K562 (cell line): ENCODE results near the gene SH3TC1. TPM values are rescaled to one million over a fixed set of nuclear protein-coding genes. Genes with fewer than 3 reads are reported as not detected.

ENCODE experiments used
- RFX7 ChIP-seq: fragments of 250-450 bp; sonication (Bioruptor Pico); IDR thresholded peaks from 2 replicates; pipeline ENCODE4 v1.5.1; 2021; ENCODE audit warnings: mild to moderate bottlenecking
- TCF7L2 ChIP-seq: fragments of 150-350 bp; IDR thresholded peaks from 2 replicates; pipeline ENCODE4 v1.6.1; 2016; ENCODE audit warnings: low read depth, mild to moderate bottlenecking, low read length, moderate library complexity
- ZNF347 ChIP-seq: fragments of 450-650 bp; formaldehyde crosslinking; IDR thresholded peaks from 2 replicates; pipeline ENCODE4 v1.4.0; 2020; ENCODE audit warnings: low read depth, mild to moderate bottlenecking, moderate library complexity
- polyA plus RNA-seq, 8 experiments: library from polyadenylated mRNA; depleted of rRNA in 4 of 8; stranded (reverse) in 5 of 8; unstranded in 3 of 8; fragments of >200 nt; fragmentation: Nextera tagmentation in 2 of 8; fragmentation: Illumina TruSeq in 1 of 8; extraction: Ambion mirVana in 2 of 8; extraction: Trizol in 1 of 8; gene quantifications; 2 replicates each; pipeline versions ENCODE4 v1.2.1 to v1.2.3, GENCODE V29; 2011 to 2014; ENCODE audit warnings: inconsistent platforms in 1 of 8, missing spikeins in 1 of 8
- total RNA-seq, 7 experiments: library from RNA; depleted of rRNA in 6 of 7; stranded (reverse); fragments of >200 nt in 6 of 7; fragmentation: Illumina TruSeq in 2 of 7; extraction: Trizol in 2 of 7; gene quantifications; 2 replicates each; pipeline versions ENCODE4 v1.2.1 to v1.2.3, GENCODE V29; 2011 to 2021; ENCODE audit warnings: low replicate concordance in 1 of 7
- TF ChIP-seq, protein P1 (sequence below), 3 experiments: IDR thresholded peaks in 2 of 3; conservative IDR thresholded peaks in 1 of 3; 2 replicates each; pipeline ENCODE4 v1.5.1; 2011 to 2012; ENCODE audit warnings: low read length in 3 of 3, mild to moderate bottlenecking in 3 of 3, control low read depth in 2 of 3, improper control_type of control experiment in 1 of 3, inconsistent platforms in 1 of 3, low read depth in 1 of 3, mixed read lengths in 1 of 3, moderate library complexity in 1 of 3; ENCODE audit not compliant: insufficient read depth in 2 of 3
- TF ChIP-seq, protein P2 (sequence below): fragments of 450-650 bp; formaldehyde crosslinking; IDR thresholded peaks from 2 replicates; pipeline ENCODE4 v1.4.0; 2020; ENCODE audit warnings: mild to moderate bottlenecking, mixed read lengths
- TF ChIP-seq, protein P3 (sequence below): fragments of 450-650 bp; IDR thresholded peaks from 2 replicates; pipeline ENCODE4 v1.6.1; 2016; ENCODE audit warnings: low read depth, mild to moderate bottlenecking, moderate library complexity

Gene SH3TC1
- total and polyA plus RNA-seq, 9 of the 15 experiments (the other 6 are each of a cell fraction or from before 2014, with no cell fraction given): 0.04 to 2.1 (median 0.48) TPM; not detected in 1

DNA sequence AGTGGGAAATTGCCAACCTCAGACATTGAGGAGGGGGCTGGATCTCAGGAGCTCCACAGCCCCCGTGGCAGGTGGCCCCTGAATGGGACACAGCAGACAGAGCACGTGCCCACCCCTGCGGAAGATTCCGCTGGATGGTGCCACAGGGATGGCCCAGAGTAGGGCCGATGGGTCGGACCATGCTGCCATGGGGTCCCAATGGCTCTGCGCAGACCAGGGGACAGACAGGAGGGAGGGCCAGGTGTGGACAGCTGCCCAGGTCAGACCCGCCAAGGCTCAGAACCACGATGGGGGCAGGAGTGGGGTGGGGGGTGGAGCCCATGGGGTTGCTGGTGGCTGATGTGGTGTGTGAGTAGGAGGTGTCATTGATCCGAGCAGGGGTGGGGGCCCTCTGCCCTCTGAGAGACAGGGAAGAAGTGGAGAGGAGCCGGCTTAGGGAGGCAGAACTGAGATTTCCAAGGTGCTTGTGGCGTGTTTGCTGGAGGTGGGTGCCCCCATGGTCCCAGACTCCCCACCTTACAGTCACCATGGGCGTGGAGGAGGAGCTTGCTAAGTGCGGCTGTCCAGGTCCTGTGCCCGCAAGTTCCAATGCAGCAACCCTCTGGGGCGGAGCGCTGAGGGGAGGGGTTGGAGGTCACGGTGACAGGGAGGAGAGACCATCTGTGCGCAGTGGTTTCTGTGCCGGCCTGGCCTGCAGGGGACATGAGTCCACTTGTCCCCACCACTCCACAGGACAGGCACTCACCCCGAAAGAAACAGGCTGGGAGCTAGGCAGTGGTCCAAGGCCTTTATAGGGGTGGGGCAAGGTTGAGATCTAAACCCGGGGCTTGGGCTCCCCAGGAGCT is 12.9 kb downstream of the SH3TC1 start (continued):
- TF ChIP-seq, protein P1, sequence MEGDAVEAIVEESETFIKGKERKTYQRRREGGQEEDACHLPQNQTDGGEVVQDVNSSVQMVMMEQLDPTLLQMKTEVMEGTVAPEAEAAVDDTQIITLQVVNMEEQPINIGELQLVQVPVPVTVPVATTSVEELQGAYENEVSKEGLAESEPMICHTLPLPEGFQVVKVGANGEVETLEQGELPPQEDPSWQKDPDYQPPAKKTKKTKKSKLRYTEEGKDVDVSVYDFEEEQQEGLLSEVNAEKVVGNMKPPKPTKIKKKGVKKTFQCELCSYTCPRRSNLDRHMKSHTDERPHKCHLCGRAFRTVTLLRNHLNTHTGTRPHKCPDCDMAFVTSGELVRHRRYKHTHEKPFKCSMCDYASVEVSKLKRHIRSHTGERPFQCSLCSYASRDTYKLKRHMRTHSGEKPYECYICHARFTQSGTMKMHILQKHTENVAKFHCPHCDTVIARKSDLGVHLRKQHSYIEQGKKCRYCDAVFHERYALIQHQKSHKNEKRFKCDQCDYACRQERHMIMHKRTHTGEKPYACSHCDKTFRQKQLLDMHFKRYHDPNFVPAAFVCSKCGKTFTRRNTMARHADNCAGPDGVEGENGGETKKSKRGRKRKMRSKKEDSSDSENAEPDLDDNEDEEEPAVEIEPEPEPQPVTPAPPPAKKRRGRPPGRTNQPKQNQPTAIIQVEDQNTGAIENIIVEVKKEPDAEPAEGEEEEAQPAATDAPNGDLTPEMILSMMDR (IDR thresholded peaks at IDR 0.05 in 2 of 3, conservative IDR thresholded peaks at IDR 0.05 in 1 of 3; ENCODE audit: insufficient read depth in 2 of 3, low read depth in 1 of 3, low read length in 3 of 3): no peak
- TF ChIP-seq, protein P2, sequence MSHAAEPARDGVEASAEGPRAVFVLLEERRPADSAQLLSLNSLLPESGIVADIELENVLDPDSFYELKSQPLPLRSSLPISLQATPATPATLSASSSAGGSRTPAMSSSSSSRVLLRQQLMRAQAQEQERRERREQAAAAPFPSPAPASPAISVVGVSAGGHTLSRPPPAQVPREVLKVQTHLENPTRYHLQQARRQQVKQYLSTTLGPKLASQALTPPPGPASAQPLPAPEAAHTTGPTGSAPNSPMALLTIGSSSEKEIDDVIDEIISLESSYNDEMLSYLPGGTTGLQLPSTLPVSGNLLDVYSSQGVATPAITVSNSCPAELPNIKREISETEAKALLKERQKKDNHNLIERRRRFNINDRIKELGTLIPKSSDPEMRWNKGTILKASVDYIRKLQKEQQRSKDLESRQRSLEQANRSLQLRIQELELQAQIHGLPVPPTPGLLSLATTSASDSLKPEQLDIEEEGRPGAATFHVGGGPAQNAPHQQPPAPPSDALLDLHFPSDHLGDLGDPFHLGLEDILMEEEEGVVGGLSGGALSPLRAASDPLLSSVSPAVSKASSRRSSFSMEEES: no peak
- TF ChIP-seq RFX7 (CRISPR knock-in tag): no peak
- TF ChIP-seq ZNF347 (CRISPR knock-in tag): no peak
- no peak for TF ChIP-seq TCF7L2
- TF ChIP-seq, protein P3, sequence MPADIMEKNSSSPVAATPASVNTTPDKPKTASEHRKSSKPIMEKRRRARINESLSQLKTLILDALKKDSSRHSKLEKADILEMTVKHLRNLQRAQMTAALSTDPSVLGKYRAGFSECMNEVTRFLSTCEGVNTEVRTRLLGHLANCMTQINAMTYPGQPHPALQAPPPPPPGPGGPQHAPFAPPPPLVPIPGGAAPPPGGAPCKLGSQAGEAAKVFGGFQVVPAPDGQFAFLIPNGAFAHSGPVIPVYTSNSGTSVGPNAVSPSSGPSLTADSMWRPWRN: no peak
- TF ChIP-seq, all 486 proteins: peak for 0
